ENCODE data around the gene RERE.

Gene RERE

GRCh38 chr1:8425150-8425780, 392.2 kb downstream of the RERE start:
- Histone ChIP-seq H3K4me3 (ENCODE audit: low read depth in 1 of 2, low read length in 1 of 2) (peak overlapping the region; percentile 72 to 96), H3K27me3 (no peaks in the 10 kb centered on the region), H3K9me3 (no peaks in the 10 kb centered on the region), H3K27ac (peak overlapping the region; percentile 96), H3K36me3 (peaks cover 11% of the 10 kb centered on the region), H3K4me1 (ENCODE audit: control insufficient read depth in 1 of 2, insufficient read depth in 1 of 2, low read depth in 1 of 2, low read length in 1 of 2) (peaks cover 82 to 89% of the 10 kb centered on the region in 2 experiments)
- TF ChIP-seq, protein P1, sequence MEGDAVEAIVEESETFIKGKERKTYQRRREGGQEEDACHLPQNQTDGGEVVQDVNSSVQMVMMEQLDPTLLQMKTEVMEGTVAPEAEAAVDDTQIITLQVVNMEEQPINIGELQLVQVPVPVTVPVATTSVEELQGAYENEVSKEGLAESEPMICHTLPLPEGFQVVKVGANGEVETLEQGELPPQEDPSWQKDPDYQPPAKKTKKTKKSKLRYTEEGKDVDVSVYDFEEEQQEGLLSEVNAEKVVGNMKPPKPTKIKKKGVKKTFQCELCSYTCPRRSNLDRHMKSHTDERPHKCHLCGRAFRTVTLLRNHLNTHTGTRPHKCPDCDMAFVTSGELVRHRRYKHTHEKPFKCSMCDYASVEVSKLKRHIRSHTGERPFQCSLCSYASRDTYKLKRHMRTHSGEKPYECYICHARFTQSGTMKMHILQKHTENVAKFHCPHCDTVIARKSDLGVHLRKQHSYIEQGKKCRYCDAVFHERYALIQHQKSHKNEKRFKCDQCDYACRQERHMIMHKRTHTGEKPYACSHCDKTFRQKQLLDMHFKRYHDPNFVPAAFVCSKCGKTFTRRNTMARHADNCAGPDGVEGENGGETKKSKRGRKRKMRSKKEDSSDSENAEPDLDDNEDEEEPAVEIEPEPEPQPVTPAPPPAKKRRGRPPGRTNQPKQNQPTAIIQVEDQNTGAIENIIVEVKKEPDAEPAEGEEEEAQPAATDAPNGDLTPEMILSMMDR (IDR thresholded peaks at IDR 0.05): no peak

- peak overlapping the region; percentile 96 for H3K27ac ChIP-seq
- no peaks in the 10 kb centered on the region for H3K9me3 ChIP-seq
- H3K4me3 ChIP-seq (ENCODE audit: low read depth in 1 of 2, low read length in 1 of 2): peak overlapping the region; percentile 72 to 96
- no peaks in the 10 kb centered on the region for H3K27me3 ChIP-seq
- H3K36me3 ChIP-seq: peaks cover 17% of the 10 kb centered on the region
- peaks cover 82 to 89% of the 10 kb centered on the region in 2 experiments for H3K4me1 ChIP-seq (ENCODE audit: control insufficient read depth in 1 of 2, insufficient read depth in 1 of 2, low read depth in 1 of 2, low read length in 1 of 2)
- TF ChIP-seq, protein P1 (IDR thresholded peaks at IDR 0.05): no peak
These were observed 392.8 kb downstream of the RERE start for GRCh38 chr1:8424539-8425116.

DNA sequence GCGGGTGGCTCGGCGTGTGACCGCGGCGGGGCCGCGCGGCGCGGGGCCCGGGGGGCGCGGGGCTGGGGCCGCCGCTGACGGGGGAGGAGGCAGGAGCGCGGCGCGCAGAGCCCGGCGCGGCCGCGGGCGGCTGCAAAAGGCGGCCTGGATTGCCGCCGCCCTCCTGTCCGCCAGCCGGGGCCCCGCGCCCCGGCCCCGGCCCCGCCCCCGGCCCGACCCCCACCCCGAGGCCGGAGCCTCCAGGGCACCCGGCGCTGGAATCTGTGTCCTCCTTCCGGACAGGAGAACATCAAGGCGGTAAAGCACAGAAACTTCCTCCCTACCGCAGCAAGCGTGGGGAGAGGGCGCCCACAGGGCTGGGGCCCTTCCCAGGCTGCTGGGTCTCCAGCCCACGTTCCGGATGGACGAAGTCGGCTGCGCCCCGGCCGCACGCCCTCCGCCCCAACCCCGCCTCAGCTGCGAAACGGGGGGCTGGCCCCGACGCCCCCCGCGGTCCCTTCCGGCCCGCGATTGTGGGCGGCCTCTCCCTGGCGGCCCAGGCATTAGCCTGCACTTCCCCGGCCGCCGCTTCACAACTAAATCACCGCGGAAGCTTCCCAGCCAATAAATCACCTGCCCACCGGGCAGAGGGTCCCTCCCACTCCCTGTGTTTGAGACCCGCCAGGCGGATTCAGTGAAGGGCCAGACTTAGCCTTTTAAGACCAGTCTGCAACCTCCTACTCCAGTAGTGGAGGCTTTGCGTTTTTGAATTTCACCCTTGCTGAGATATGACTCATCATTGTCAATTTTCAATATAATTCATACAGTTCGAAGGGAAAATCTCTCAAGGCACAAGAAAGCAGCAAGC, 393.5 kb downstream of the RERE start:
- Histone ChIP-seq H3K4me3 (ENCODE audit: low read depth in 1 of 2, low read length in 1 of 2) (peak overlapping the region; percentile 86 to 96), H3K27me3 (no peaks in the 10 kb centered on the region), H3K36me3 (peaks cover 24% of the 10 kb centered on the region)

DNA sequence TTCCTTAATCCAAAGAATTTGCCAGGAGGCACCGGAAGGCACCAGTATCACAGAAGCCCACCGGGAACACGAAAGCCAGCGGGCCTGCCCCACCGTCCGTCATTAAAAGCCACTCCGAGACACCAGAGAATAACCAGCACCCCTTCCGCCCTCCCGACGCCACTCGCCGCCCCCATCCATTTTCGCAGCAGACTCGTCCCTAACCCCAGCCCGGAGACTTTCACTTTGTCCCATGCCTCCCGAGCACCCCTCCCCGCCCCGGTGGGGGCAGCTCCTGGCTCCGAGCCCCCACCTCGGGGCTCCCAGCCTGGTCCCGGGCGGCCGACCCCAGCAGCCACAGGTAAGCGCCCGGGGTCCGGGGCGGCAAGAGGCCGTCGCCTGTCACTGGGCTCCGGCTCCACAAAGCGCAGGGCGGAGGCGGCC, 394.2 kb downstream of the RERE start:
- peak overlapping the region; percentile 96 for H3K27ac ChIP-seq
- peaks cover 31% of the 10 kb centered on the region for H3K36me3 ChIP-seq
- H3K9me3 ChIP-seq: no peaks in the 10 kb centered on the region
- H3K4me1 ChIP-seq (ENCODE audit: control insufficient read depth in 1 of 2, insufficient read depth in 1 of 2, low read depth in 1 of 2, low read length in 1 of 2): peaks cover 82 to 89% of the 10 kb centered on the region in 2 experiments
- H3K4me3 ChIP-seq (ENCODE audit: low read depth in 1 of 2, low read length in 1 of 2): peak overlapping the region; percentile 86 to 96
- TF ChIP-seq, protein P1 (IDR thresholded peaks at IDR 0.05): no peak
- no peaks in the 10 kb centered on the region for H3K27me3 ChIP-seq

More for the DNA sequence above, 393.5 kb downstream of the RERE start:
- Histone ChIP-seq H3K9me3 (no peaks in the 10 kb centered on the region), H3K4me1 (ENCODE audit: control insufficient read depth in 1 of 2, insufficient read depth in 1 of 2, low read depth in 1 of 2, low read length in 1 of 2) (peaks cover 82 to 89% of the 10 kb centered on the region in 2 experiments), H3K27ac (peak overlapping the region; percentile 96)
- TF ChIP-seq, protein P1 (IDR thresholded peaks at IDR 0.05): peak; percentile 37

- no peaks in the 10 kb centered on the region for H3K27me3 ChIP-seq
- H3K36me3 ChIP-seq: peaks cover 36% of the 10 kb centered on the region
- peak overlapping the region; percentile 86 to 96 for H3K4me3 ChIP-seq (ENCODE audit: low read depth in 1 of 2, low read length in 1 of 2)
- H3K27ac ChIP-seq: peak overlapping the region; percentile 96
- H3K4me1 ChIP-seq (ENCODE audit: control insufficient read depth in 1 of 2, insufficient read depth in 1 of 2, low read depth in 1 of 2, low read length in 1 of 2): peaks cover 82 to 89% of the 10 kb centered on the region in 2 experiments
- TF ChIP-seq, protein P1 (IDR thresholded peaks at IDR 0.05): no peak
- H3K9me3 ChIP-seq: no peaks in the 10 kb centered on the region
These were observed 394.8 kb downstream of the RERE start for GRCh38 chr1:8422510-8423268.

All from neutrophil (primary cell).